Vagina (tissue), 2 donors: ENCODE data around the gene ZNF384. TPM values are rescaled to one million over a fixed set of nuclear protein-coding genes. Genes with fewer than 3 reads are reported as not detected.

Experiments used
- DNase-seq, 2 donors: peaks; one replicate each; pipeline ENCODE4 v3.0.0-alpha.2; 2017; ENCODE audit errors: extremely low spot score in 2 of 2
- H3K27ac ChIP-seq: fragments of 200-600 bp; sonication (generic); one replicate; pipeline ENCODE4 v1.5.1; 2019
- H3K27me3 ChIP-seq: fragments of 200-600 bp; sonication (generic); one replicate; pipeline ENCODE4 v1.5.1; 2019
- H3K36me3 ChIP-seq, 2 donors: fragments of 200-600 bp; sonication (generic); one replicate each; pipeline ENCODE4 v1.5.1; 2017 to 2019
- H3K4me1 ChIP-seq: fragments of 200-600 bp; sonication (generic); one replicate; pipeline ENCODE4 v1.5.1; 2019
- H3K4me3 ChIP-seq, 2 donors: fragments of 200-600 bp; sonication (generic); 1 replicate in 1 of 2; 2 replicates in 1 of 2; pipeline ENCODE4 v1.5.1; 2016 to 2019
- H3K9me3 ChIP-seq: fragments of 200-600 bp; sonication (generic); one replicate; pipeline ENCODE4 v1.5.1; 2019
- POLR2A ChIP-seq, 2 donors: fragments of 450-650 bp; IDR thresholded peaks; one replicate each; pipeline ENCODE4 v1.6.1; 2017; ENCODE audit warnings: antibody characterized with exemption in 2 of 2, mild to moderate bottlenecking in 2 of 2, moderate library complexity in 2 of 2
- POLR2AphosphoS5 ChIP-seq, 2 donors: sonication (generic); formaldehyde crosslinking; IDR thresholded peaks; one replicate each; pipeline ENCODE4 v1.9.0; 2017; ENCODE audit warnings: antibody characterized with exemption in 2 of 2, mild to moderate bottlenecking in 2 of 2, low read depth in 1 of 2; ENCODE audit not compliant: insufficient read depth in 1 of 2
- intact Hi-C: fragments of 100-400 bp; cut with DNase I; formaldehyde crosslinking; loops from one replicate; pipeline ENCODE4 v1.15.1; 2023
- total RNA-seq: library from RNA; depleted of rRNA; stranded (reverse); fragments of >200 nt; gene quantifications from one replicate; pipeline ENCODE4 v1.2.3, GENCODE V29; 2016
- TF ChIP-seq, protein P1 (sequence below), 3 experiments: fragments of 450-650 bp in 2 of 3; fragments of 200-600 bp in 1 of 3; sonication (generic) in 1 of 3; IDR thresholded peaks; one replicate each; pipeline ENCODE4 v1.5.1; 2017 to 2019; ENCODE audit warnings: antibody characterized with exemption in 3 of 3, mild to moderate bottlenecking in 2 of 3, moderate library complexity in 2 of 3

The ZNF384 gene
- total RNA-seq, 1 donor from 2014 or later, result 31.9 TPM

DNA sequence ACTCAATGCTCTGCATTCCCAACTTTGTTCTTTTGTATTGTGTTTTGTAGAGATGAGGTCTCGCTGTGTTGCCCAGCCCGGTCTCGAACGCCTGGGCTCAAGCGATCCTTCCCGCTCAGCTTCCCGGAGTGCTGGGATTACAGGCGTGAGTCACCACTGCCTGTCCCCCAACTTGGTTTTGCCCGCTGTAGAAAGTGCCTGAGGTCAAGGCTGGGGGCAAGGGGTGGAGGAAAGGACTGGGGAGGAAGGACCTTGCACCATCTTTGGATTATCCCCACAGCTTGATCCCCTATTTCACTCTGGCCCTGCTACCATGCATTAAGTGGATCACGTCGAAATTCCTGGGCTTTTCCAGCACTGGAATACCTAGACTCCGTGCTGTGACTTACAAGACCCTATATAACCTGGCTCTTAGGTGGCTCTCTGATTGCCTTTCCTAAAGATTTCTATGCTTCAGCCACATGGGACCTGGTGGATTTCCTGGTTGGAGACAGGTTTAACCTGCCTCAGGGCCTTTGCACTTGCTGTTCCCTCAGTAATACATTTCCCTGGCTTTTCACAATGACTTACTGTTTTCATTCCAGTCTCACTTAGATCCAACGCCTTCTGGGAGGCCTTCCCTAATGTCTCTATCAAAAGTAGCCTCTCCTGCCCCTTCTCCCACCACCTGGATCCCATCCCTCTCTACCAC is 12.0 kb upstream of the ZNF384 start:
- Histone ChIP-seq H3K36me3 (no peaks in the 10 kb centered on the region), H3K4me1 (peaks cover 13% of the 10 kb centered on the region), H3K27me3 (no peaks in the 10 kb centered on the region), H3K27ac (peak overlapping the region; percentile 27), H3K9me3 (no peaks in the 10 kb centered on the region), H3K4me3 (peak overlapping the region; percentile 50 to 70)
- no peak for DNase-seq
- intact Hi-C loops, result no loop called here
- peak in 1 of 2 donors; percentile 9 for TF ChIP-seq POLR2AphosphoS5 (IDR thresholded peaks at IDR 0.05; ENCODE audit: insufficient read depth in 1 of 2, low read depth in 1 of 2)
- no peak for TF ChIP-seq POLR2A (IDR thresholded peaks at IDR 0.05)
- TF ChIP-seq, protein P1, sequence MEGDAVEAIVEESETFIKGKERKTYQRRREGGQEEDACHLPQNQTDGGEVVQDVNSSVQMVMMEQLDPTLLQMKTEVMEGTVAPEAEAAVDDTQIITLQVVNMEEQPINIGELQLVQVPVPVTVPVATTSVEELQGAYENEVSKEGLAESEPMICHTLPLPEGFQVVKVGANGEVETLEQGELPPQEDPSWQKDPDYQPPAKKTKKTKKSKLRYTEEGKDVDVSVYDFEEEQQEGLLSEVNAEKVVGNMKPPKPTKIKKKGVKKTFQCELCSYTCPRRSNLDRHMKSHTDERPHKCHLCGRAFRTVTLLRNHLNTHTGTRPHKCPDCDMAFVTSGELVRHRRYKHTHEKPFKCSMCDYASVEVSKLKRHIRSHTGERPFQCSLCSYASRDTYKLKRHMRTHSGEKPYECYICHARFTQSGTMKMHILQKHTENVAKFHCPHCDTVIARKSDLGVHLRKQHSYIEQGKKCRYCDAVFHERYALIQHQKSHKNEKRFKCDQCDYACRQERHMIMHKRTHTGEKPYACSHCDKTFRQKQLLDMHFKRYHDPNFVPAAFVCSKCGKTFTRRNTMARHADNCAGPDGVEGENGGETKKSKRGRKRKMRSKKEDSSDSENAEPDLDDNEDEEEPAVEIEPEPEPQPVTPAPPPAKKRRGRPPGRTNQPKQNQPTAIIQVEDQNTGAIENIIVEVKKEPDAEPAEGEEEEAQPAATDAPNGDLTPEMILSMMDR (IDR thresholded peaks at IDR 0.05), result no peak

DNA sequence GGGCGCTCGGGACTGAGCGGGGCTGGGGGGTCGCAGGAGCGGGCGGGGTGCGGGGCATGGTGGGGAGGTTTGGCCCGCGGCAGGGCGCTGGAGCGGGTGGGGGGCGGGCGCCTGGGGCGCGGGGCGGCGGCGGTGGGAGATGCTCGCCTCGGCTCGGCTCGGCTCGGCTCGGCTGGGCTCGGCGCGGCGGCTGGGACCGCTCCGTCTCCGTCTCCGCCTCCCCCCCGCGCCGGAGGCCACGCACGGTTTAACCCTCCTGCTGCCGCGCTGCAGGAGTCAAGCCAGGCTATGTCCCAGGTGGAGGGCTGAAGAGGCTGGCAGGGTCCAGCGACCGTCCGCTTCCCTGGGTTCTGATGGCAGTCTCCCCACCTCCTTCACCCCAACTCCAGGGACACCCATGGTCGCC is 11.5 kb upstream of the ZNF384 start, which contains the start of gene PIANP:
TSS of gene PIANP (minus strand) at position 170 of the 406 bp plus-strand sequence. CDS start 2,754 bp downstream, outside the sequence.
- Histone ChIP-seq H3K9me3 (no peaks in the 10 kb centered on the region), H3K4me3 (peak within 1 kb of the TSS; percentile 50 to 70), H3K27ac (peak within 1 kb of the TSS; percentile 27), H3K4me1 (peaks cover 13% of the 10 kb centered on the region), H3K36me3 (no peaks in the 10 kb centered on the region), H3K27me3 (no peaks in the 10 kb centered on the region)
- TF ChIP-seq POLR2A (IDR thresholded peaks at IDR 0.05) (no peak), POLR2AphosphoS5 (IDR thresholded peaks at IDR 0.05; ENCODE audit: insufficient read depth in 1 of 2, low read depth in 1 of 2) (peak in 1 of 2 donors; percentile 32)
- TF ChIP-seq, protein P1 (IDR thresholded peaks at IDR 0.05), result no peak
- no peak for DNase-seq
- intact Hi-C loops, result no loop called here

DNA sequence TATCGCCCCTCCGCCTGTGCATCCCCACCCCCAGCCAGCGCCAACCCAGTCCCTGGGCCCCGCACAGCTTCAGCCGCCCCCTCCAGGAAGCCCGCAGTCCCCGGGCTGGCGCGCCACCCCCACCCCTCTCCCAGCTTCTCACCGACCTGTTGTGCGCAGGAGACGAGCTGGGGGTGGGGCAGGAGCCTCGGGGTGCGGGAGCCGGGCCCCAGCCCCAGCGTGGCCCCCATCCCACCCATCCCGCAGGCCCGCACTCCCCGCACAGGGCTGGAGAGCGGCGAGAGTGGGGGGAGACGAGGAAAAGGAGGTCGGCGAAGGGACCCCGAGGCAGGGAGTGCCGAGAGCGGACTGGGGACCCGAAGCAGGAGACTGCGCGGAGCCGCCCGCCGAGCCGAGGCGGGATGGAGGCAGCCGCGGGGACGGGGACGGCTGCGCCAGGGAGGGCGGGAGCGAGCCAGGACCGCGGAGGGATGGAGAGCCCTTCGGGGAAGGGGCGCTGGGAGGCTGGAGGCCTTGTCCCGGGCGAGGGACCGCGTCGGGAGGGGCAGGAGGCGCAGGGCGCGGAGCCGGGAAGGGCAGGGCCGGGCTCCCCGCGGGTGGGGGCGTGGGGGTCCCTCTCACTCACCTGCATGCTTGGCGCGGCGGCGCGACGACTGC is 10.9 kb upstream of the ZNF384 start:
- no peaks in the 10 kb centered on the region for H3K27me3 ChIP-seq
- TF ChIP-seq, protein P1 (IDR thresholded peaks at IDR 0.05), result no peak
- no peak for TF ChIP-seq POLR2A (IDR thresholded peaks at IDR 0.05)
- peak in 1 of 2 donors; percentile 13 for TF ChIP-seq POLR2AphosphoS5 (IDR thresholded peaks at IDR 0.05; ENCODE audit: insufficient read depth in 1 of 2, low read depth in 1 of 2)
- DNase-seq, result no peak
- H3K27ac ChIP-seq, result peak overlapping the region; percentile 27
- H3K36me3 ChIP-seq, result no peaks in the 10 kb centered on the region
- H3K4me3 ChIP-seq, result peak overlapping the region; percentile 50 to 70
- intact Hi-C loops, result no loop called here
- H3K9me3 ChIP-seq, result no peaks in the 10 kb centered on the region
- H3K4me1 ChIP-seq, result peaks cover 13% of the 10 kb centered on the region

DNA sequence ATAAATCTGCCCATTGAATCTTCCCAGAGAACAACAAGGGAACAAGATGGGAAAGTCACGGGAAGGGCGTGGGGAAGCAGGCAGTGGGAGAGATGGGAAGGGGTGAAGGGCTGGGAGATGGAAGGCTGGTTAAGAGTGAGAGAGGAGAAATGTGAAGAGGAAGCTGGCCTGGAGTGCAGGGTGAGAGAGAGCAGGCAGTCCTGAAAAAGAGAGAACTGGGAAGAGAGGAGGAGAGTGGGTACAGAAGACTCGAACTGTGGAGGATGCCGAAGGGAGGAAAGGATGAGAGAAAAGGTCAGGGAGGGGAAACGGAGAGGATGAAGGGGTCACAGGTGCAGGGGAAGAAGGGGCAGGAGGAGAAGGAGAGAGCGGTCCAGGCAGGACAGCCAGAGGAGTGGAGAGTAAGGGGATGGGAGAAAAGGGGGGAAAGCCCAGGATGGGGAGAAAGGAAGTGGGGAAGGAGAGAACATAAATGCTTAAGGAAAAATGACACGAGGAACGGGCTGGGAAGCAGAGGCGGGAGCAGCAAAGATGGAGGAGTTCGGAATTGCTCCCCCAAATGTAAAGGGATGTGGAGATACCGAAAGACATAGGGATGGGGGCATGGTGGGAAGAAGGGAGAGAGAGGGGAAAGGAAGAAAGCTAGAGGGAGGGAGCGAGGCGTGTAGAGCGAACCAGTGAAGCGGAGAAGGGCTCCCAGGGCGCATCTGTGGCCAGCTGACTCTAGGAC is 10.2 kb upstream of the ZNF384 start:
- H3K27me3 ChIP-seq, result no peaks in the 10 kb centered on the region
- no peak for DNase-seq
- H3K27ac ChIP-seq, result peak overlapping the region; percentile 27
- H3K36me3 ChIP-seq, result no peaks in the 10 kb centered on the region
- TF ChIP-seq POLR2A (IDR thresholded peaks at IDR 0.05), result no peak
- TF ChIP-seq POLR2AphosphoS5 (IDR thresholded peaks at IDR 0.05; ENCODE audit: insufficient read depth in 1 of 2, low read depth in 1 of 2), result no peak
- TF ChIP-seq, protein P1 (IDR thresholded peaks at IDR 0.05), result no peak
- intact Hi-C loops, result no loop called here
- H3K4me1 ChIP-seq, result peaks cover 13% of the 10 kb centered on the region
- peak overlapping the region; percentile 50 to 70 for H3K4me3 ChIP-seq
- no peaks in the 10 kb centered on the region for H3K9me3 ChIP-seq
